ENCODE results near the gene GALE.

GRCh38 chr1:23748016-23748415 lies 52.5 kb downstream of the GALE start:
- no peak for TF ChIP-seq CTCF (conservative IDR thresholded peaks at IDR 0.05; ENCODE audit: low read length)
- TF ChIP-seq EZH2phosphoT487 (IDR thresholded peaks at IDR 0.05; ENCODE audit: borderline replicate concordance) = no peak

All from Loucy (cell line).